Activated T-cell treated with anti-CD3 and anti-CD28 coated beads, Interleukin-2, amount 50 U/mL, for 24 hours (primary cell): Measurements from ENCODE around the gene CD38.
A peak's percentile ranks its signal among the peaks of the same experiment; 100 is the strongest.

Experiments used
- DNase-seq: peaks from one replicate; pipeline ENCODE4 v3.0.0-alpha.2; 2020
- H3K27ac Mint-ChIP-seq: 2 replicates; pipeline ENCODE4 v1.8.0; 2020; ENCODE audit warnings: mild to moderate bottlenecking, mixed read lengths
- H3K27me3 Mint-ChIP-seq: 2 replicates; pipeline ENCODE4 v1.8.0; 2020; ENCODE audit warnings: mixed read lengths
- H3K36me3 Mint-ChIP-seq: 2 replicates; pipeline ENCODE4 v1.8.0; 2020; ENCODE audit warnings: low read depth, mixed read lengths
- H3K4me1 Mint-ChIP-seq: 2 replicates; pipeline ENCODE4 v1.8.0; 2020; ENCODE audit warnings: low read depth, mixed read lengths
- H3K4me3 Mint-ChIP-seq: 2 replicates; pipeline ENCODE4 v1.8.0; 2020; ENCODE audit warnings: mild to moderate bottlenecking, moderate library complexity, mixed read lengths
- H3K9me3 Mint-ChIP-seq: 2 replicates; pipeline ENCODE4 v1.8.0; 2020; ENCODE audit warnings: mixed read lengths

The CD38 gene

DNA sequence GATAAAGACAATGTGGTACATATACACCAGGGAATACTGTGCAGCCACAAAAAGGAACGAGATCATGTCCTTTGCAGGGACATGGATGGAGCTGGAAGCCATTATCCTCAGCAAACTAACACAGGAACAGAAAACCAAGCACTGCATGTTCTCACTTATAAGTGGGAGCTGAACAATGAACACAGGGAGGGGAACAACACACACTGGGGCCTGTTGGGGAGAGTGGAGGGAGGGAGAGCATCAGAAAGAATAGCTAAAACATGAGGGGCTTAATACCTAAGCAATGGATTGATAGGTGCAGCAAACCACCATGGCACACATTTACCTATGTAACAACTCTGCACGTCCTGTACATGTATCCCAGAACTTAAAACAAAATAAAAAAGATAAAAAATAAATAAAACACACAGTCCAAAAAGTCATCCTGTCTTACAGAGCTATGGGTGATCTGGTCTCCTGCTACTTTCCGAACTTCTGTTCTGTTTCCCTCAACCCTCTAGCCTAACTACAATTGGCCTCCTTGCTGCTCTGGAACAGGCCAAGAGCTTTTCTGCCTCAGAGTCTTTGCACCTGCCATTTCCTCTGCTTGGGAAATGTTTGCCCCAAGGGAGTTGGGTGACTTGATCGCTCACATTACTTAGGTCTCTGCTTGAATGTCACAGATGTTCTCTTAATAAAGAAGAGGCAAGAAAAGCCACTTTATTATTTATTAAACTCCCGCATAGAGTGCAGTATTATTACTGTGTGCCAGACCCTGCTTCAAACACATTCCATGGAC is 1.1 kb upstream of the CD38 start:
- peaks cover 20% of the 10 kb centered on the region for H3K27me3 Mint-ChIP-seq
- no peaks in the 10 kb centered on the region for H3K9me3 Mint-ChIP-seq
- no peak overlapping the region for H3K4me3 Mint-ChIP-seq
- H3K4me1 Mint-ChIP-seq = peaks cover 70% of the 10 kb centered on the region
- no peak for DNase-seq
- peaks cover 21% of the 10 kb centered on the region for H3K36me3 Mint-ChIP-seq
- no peak overlapping the region for H3K27ac Mint-ChIP-seq

DNA sequence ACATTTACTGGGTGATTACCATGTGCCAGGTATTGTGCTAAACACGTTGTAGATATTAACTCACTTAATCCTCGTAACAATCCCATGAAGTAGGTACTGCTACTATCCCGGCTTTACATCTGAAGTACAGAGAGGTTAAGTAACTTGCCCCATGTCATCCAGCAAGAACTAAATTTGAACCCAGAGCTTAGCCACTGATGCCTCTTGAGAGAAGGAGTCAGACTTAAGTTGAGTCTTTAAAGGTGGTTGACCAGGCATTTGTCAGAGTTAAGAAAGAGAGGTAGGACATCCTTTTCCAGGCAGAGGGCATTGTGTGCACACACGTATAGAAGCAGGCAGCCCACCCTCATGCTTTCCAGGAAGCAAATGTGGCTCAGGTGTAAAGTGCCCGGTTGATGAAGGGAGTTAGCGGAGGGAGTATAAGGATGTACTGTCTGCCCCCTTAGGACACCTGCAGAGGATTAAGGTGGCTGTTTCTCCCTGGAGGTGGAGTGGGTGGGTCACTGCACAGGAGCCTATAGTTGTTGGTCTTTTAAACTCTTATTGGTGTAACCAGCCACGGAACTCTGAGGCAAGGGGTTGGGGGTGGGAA is 335 bp upstream of the CD38 start:
- peak overlapping the region; percentile 73 for H3K27ac Mint-ChIP-seq
- H3K4me3 Mint-ChIP-seq = peak overlapping the region; percentile 85
- H3K27me3 Mint-ChIP-seq = peaks cover 16% of the 10 kb centered on the region
- H3K9me3 Mint-ChIP-seq = no peaks in the 10 kb centered on the region
- peaks cover 21% of the 10 kb centered on the region for H3K36me3 Mint-ChIP-seq
- DNase-seq = no peak
- peaks cover 65% of the 10 kb centered on the region for H3K4me1 Mint-ChIP-seq

DNA sequence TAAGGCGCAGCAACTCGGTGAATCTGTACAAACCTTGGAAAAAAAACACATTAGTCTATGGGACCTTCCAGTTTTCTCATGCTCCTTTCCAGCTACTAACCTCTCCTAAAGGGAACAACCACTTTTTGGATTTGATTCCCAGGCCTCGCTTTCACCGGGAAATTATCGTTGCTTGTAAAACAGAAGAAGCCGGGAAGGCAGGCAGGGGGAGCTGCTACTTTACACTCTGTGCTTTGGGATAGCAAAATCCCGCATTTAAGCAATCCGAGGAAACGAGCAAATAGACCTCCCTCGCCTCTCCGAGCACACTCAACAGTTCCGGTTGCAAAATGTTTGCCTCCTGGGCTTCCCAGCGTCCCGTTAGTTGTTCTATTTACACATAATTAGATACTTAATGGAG is 1.2 kb downstream of the CD38 start:
- H3K27me3 Mint-ChIP-seq = peaks cover 16% of the 10 kb centered on the region
- H3K36me3 Mint-ChIP-seq = peaks cover 34% of the 10 kb centered on the region
- peak overlapping the region; percentile 71 for H3K27ac Mint-ChIP-seq
- no peaks in the 10 kb centered on the region for H3K9me3 Mint-ChIP-seq
- peak overlapping the region; percentile 85 for H3K4me3 Mint-ChIP-seq
- peaks cover 60% of the 10 kb centered on the region for H3K4me1 Mint-ChIP-seq
- no peak for DNase-seq

DNA sequence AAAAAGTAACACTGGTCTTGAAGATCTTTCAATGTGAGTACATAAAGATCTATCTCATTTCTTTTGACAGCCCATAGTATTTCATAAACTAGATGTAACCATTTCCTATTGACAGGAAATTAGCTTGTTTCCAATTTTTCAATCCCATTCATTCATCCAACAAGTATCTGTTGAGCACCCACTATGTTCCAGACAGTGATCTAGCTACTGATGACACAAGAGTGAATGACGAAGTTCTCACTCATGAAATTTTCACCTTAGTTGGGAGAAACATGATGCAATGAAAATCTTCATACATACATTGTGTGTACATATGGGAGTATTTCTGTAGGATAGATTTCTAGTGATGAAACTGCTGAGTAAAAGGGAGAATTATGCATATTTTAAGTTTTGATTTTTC is 1.7 kb downstream of the CD38 start:
- H3K9me3 Mint-ChIP-seq = no peaks in the 10 kb centered on the region
- peaks cover 36% of the 10 kb centered on the region for H3K36me3 Mint-ChIP-seq
- H3K4me3 Mint-ChIP-seq = peak overlapping the region; percentile 85
- H3K27me3 Mint-ChIP-seq = peaks cover 16% of the 10 kb centered on the region
- H3K27ac Mint-ChIP-seq = peak overlapping the region; percentile 71
- no peak for DNase-seq
- H3K4me1 Mint-ChIP-seq = peaks cover 58% of the 10 kb centered on the region

DNA sequence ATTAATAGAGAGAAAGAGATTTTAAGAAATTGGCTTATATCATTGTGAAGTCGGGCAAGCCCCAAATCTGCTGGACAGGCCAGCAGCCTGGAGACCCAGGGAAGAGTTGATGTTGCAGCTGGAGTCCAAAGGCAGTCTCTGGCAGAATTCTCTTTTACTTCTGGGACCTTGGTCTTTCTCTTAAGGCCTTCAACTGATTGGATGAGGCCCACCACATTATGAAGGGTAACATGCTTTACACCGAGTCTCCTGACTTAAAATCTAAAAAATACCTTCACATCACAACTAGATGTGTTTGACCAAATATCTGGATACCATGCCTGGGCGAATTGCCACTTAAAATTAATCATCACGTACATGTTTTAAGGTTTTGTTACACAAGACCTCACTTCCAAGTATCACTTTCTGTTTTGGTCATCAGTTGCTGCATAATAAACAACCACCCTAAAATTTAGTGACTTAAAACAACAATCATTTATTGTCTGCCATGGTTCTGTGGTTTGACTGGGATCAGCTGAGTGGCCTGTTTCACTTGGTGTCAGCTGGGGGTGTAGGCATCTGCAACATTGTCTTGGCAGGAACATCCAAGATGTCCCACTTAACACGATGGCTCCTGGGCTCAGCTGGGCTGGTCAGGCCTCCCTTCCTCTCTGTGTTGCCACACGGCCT is 3.4 kb downstream of the CD38 start:
- Mint-ChIP-seq H3K9me3 (no peaks in the 10 kb centered on the region), H3K36me3 (peaks cover 53% of the 10 kb centered on the region), H3K4me3 (no peak overlapping the region), H3K27ac (peak overlapping the region; percentile 50), H3K4me1 (peaks cover 55% of the 10 kb centered on the region), H3K27me3 (peaks cover 11% of the 10 kb centered on the region)
- no peak for DNase-seq

DNA sequence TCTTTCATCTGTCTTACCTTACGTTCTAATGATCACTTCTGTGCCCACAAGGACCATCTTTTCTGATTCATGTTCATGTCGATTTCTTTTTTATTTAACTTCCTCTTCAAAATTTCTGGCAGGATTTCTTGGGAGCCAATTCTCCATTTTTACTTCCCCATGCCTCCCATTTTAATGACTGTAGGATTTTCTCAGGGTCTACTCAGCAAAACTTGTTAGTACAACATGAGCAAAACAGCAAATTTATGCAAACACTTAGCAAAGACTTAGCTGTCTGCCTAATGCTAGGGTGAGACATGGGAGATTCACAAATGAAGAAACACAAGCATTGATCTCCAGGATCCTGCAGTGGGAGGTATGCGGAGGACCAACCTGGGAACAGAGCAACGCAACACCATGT is 5.5 kb downstream of the CD38 start:
- H3K27ac Mint-ChIP-seq = no peak overlapping the region
- H3K27me3 Mint-ChIP-seq = no peaks in the 10 kb centered on the region
- H3K4me1 Mint-ChIP-seq = peaks cover 47% of the 10 kb centered on the region
- no peaks in the 10 kb centered on the region for H3K9me3 Mint-ChIP-seq
- H3K4me3 Mint-ChIP-seq = no peak overlapping the region
- DNase-seq = no peak
- peaks cover 61% of the 10 kb centered on the region for H3K36me3 Mint-ChIP-seq

DNA sequence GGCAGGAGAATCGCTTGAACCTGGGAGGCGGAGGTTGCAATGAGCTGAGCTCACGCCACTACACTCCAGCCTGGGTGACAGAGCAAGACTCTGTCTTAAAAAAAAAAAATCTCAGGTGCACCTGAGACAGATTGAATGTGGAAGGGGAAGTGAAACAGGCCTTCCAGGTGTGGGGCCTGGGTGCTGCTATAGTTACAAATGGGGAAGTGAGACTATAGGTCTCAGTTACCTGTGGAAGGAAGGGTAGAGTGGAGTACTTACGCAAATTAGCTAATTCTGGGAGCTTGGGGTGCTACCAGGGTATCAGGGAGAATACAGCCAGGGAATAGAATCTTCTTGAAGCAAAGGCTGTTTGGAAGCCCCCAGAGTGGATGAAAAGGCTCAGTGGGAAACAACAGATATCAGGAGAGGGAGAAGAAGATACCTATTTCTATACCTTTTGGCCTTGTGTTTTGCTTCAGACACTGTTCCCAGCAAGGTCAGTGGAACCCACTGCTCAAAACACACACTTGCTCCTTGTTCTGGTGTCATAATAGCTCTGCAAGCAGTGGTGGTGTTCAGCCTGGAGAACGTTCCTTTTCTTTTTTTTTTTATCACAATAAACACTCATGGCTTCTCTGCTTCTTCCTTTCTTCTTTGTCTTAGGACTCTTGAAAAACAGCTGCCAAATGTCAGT is 7.0 kb downstream of the CD38 start:
- H3K27ac Mint-ChIP-seq = no peak overlapping the region
- no peaks in the 10 kb centered on the region for H3K27me3 Mint-ChIP-seq
- peaks cover 46% of the 10 kb centered on the region for H3K4me1 Mint-ChIP-seq
- H3K9me3 Mint-ChIP-seq = no peaks in the 10 kb centered on the region
- DNase-seq = no peak
- H3K36me3 Mint-ChIP-seq = peaks cover 55% of the 10 kb centered on the region
- H3K4me3 Mint-ChIP-seq = no peak overlapping the region

DNA sequence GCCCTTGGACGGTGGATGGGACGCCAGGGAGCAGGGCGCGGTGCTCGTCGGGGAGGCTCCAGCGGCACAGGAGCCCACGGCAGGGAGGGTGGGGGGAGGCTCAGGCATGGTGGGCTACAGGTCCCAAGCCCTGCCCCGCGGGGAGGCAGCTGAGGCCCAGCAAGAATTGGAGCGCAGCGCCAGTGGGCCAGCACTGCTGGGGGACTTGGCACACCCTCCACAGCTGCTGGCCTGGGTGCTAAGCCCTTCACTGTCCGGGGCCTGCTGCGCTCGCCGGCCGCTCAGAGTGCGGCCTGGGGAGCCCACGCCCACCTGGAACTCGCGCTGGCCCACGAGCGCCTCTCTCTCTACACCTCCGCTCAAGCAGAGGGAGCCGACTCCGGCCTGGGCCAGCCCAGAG is 8.6 kb downstream of the CD38 start:
- H3K36me3 Mint-ChIP-seq = peaks cover 46% of the 10 kb centered on the region
- H3K9me3 Mint-ChIP-seq = no peaks in the 10 kb centered on the region
- H3K4me1 Mint-ChIP-seq = peaks cover 29% of the 10 kb centered on the region
- no peak overlapping the region for H3K27ac Mint-ChIP-seq
- no peaks in the 10 kb centered on the region for H3K27me3 Mint-ChIP-seq
- no peak overlapping the region for H3K4me3 Mint-ChIP-seq
- DNase-seq = no peak

DNA sequence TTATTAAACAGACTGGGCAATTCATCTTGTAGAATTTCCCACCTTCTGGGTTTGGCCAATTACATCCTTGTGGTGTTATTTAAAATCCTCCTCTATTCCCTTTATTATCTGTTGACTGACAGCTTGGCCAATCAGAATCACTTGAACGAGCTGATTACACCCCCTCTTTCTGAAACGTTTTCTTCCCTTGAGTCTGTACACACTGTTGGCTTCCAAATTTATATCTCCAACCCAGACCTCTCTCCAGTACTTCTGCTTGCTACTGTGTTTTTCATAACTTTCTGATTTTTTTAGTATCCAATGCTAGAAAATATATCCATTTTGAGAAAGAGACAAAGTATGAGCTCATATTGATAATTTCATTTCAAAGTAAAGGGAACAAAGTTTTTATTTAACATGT is 14.8 kb downstream of the CD38 start:
- Mint-ChIP-seq H3K4me3 (no peak overlapping the region), H3K9me3 (no peaks in the 10 kb centered on the region), H3K36me3 (peaks cover 3% of the 10 kb centered on the region), H3K27me3 (no peaks in the 10 kb centered on the region), H3K4me1 (peaks cover 59% of the 10 kb centered on the region), H3K27ac (no peak overlapping the region)
- DNase-seq = no peak

DNA sequence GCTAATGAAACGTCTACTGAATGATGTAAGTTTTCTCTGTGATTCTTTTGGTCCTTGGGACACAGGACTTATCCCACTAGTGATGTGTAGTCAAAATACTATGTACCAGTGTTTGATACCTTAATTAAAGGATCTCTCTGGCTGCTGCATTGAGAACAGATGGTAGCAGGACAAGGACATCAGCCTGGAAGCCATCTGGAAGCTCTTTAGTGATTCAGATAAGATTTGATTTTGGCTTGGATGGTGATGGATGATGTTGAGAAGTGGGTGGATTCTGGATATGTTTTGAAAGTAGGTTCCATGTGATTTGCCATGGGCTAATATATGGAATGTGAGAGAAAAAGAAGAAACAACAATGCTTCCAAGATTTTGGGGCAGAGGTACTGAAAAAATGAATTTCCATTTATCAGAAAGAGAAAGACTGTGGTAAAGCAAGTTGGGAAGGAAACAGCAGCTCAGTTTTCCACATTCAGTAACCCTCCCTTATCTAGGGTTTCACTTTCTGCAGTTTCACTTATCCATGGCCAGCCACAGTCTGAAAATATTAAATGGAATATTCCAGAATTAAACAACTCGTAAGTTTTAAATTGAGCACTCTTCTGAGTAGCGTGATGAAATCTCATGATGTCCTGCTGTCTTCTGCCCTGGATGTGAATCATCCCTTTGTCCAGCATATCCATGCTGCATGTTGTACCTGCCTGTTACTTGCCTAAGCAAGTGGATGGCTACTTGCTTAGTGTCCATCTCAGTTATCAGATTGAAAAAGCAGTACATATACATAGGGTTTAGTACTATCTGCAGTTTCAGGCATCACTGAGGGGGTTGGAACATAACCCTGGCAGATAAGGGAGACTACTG is 15.6 kb downstream of the CD38 start:
- Mint-ChIP-seq H3K9me3 (no peaks in the 10 kb centered on the region), H3K27me3 (no peaks in the 10 kb centered on the region), H3K27ac (peak overlapping the region; percentile 87), H3K4me1 (peaks cover 52% of the 10 kb centered on the region), H3K4me3 (no peak overlapping the region), H3K36me3 (no peaks in the 10 kb centered on the region)
- no peak for DNase-seq

DNA sequence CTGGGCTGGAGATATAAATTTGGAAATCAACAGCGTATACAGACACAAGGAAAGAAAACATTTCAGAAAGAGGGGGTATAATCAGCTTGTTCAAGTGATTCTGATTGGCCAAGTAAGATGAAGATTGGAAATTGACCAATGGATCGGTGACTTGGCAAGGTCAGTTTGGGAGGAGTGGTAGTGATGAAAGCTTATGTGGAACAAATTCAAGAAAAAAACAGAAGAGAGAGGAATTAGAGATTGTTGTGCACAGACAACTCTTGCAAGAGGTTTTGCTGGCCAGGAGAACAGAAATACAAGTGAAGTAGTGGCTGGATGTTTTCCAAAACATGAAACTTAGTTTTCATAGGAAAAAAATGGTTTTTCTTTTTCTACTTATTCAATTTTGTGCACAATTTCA is 16.3 kb downstream of the CD38 start:
- Mint-ChIP-seq H3K9me3 (no peaks in the 10 kb centered on the region), H3K36me3 (no peaks in the 10 kb centered on the region), H3K27ac (peak overlapping the region; percentile 87), H3K27me3 (no peaks in the 10 kb centered on the region), H3K4me1 (peaks cover 47% of the 10 kb centered on the region), H3K4me3 (peak overlapping the region; percentile 37)
- no peak for DNase-seq

DNA sequence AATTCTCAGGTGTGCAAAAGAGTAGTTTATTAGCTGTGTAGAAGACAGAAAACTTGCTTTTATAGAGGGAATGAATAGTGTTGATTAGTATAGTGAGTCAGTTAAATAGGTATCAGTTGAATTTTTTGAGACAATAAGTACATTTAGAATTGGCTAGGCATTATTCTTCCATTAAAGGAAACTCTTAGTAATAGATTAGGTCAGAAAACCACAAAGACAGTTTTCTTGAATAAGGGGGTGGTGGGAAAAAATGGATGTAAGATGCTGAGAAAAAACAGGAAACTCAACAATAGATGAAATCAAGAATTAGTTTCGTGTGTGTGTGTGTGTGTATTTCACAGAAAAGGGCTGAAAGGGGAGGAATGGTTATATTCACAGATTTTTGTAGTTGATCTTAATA is 16.8 kb downstream of the CD38 start:
- peak overlapping the region; percentile 87 for H3K27ac Mint-ChIP-seq
- DNase-seq = no peak
- H3K4me3 Mint-ChIP-seq = peak overlapping the region; percentile 37
- no peaks in the 10 kb centered on the region for H3K27me3 Mint-ChIP-seq
- no peaks in the 10 kb centered on the region for H3K9me3 Mint-ChIP-seq
- H3K4me1 Mint-ChIP-seq = peaks cover 49% of the 10 kb centered on the region
- no peaks in the 10 kb centered on the region for H3K36me3 Mint-ChIP-seq

DNA sequence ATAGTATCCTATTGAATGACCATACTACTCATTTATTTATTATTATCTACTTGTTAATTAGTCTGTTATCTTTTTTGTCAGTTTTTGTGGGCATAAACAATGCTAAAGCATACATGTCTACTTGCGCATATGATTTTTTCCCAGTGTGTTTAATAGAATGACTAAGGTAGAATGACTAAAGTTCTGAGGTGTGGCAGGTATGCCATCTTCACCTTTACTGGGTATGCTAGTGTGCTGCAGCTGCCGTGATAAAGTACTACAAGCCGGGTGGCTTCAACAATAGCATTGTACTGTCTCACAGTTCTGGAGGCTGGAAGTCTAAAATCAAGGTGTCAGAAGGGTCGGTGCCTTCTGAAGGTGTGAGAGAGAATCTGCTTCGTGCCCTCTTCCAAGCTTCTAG is 19.2 kb downstream of the CD38 start:
- H3K4me3 Mint-ChIP-seq = no peak overlapping the region
- no peak for DNase-seq
- H3K36me3 Mint-ChIP-seq = no peaks in the 10 kb centered on the region
- peaks cover 50% of the 10 kb centered on the region for H3K4me1 Mint-ChIP-seq
- no peaks in the 10 kb centered on the region for H3K27me3 Mint-ChIP-seq
- H3K27ac Mint-ChIP-seq = no peak overlapping the region
- H3K9me3 Mint-ChIP-seq = no peaks in the 10 kb centered on the region

DNA sequence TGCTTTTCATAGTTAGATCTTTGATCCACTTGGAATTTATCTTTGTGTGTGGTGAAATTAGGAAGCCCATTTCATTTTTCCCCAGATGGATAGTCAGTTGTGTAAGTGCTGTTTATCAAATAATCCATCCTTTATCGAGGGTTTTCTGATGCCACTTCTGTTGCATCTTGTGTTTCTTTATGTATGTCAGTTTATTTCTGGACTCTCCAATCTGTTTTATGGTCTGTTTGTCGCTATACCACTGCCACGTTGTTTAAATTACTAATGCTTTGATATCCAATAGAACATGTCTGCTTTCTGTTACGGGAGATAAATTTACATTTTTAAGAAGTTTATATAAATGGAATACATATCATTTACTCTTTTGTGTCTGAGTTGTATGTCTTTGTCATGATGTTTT is 21.0 kb downstream of the CD38 start:
- Mint-ChIP-seq H3K27ac (no peak overlapping the region), H3K36me3 (no peaks in the 10 kb centered on the region)

More for the DNA sequence above, 21.0 kb downstream of the CD38 start:
- no peaks in the 10 kb centered on the region for H3K9me3 Mint-ChIP-seq
- no peak overlapping the region for H3K4me3 Mint-ChIP-seq
- no peaks in the 10 kb centered on the region for H3K27me3 Mint-ChIP-seq
- DNase-seq = no peak
- H3K4me1 Mint-ChIP-seq = peaks cover 40% of the 10 kb centered on the region
